Liver (tissue), 3 donors: ENCODE measurements around the gene MEIOB.

Experiments used
- HNF4A ChIP-seq, 2 donors: conservative IDR thresholded peaks; 2 replicates each; pipeline ENCODE4 v1.6.1; 2016; ENCODE audit warnings: antibody characterized with exemption in 2 of 2, mild to moderate bottlenecking in 2 of 2
- JUND ChIP-seq, 2 donors: IDR thresholded peaks; 2 replicates each; pipeline ENCODE4 v1.6.1; 2016; ENCODE audit warnings: antibody characterized with exemption in 2 of 2
- NR2F2 ChIP-seq: IDR thresholded peaks from 2 replicates; pipeline ENCODE4 v1.6.1; 2016; ENCODE audit warnings: antibody characterized with exemption
- RAD21 ChIP-seq, 2 donors: IDR thresholded peaks; 2 replicates each; pipeline ENCODE4 v1.6.1; 2016; ENCODE audit warnings: antibody characterized with exemption in 2 of 2, mild to moderate bottlenecking in 2 of 2
- TF ChIP-seq, protein P1 (sequence below): fragments of 150-350 bp; IDR thresholded peaks from 2 replicates; pipeline ENCODE4 v1.5.1; 2017; ENCODE audit warnings: improper control_type of control experiment, low read depth, low read length; ENCODE audit not compliant: missing input control
- TF ChIP-seq, protein P2 (sequence below): IDR thresholded peaks from 2 replicates; pipeline ENCODE4 v1.6.1; 2016; ENCODE audit warnings: antibody characterized with exemption, mild to moderate bottlenecking
- donor health status: healthy.
- donor health status: healthy.

DNA sequence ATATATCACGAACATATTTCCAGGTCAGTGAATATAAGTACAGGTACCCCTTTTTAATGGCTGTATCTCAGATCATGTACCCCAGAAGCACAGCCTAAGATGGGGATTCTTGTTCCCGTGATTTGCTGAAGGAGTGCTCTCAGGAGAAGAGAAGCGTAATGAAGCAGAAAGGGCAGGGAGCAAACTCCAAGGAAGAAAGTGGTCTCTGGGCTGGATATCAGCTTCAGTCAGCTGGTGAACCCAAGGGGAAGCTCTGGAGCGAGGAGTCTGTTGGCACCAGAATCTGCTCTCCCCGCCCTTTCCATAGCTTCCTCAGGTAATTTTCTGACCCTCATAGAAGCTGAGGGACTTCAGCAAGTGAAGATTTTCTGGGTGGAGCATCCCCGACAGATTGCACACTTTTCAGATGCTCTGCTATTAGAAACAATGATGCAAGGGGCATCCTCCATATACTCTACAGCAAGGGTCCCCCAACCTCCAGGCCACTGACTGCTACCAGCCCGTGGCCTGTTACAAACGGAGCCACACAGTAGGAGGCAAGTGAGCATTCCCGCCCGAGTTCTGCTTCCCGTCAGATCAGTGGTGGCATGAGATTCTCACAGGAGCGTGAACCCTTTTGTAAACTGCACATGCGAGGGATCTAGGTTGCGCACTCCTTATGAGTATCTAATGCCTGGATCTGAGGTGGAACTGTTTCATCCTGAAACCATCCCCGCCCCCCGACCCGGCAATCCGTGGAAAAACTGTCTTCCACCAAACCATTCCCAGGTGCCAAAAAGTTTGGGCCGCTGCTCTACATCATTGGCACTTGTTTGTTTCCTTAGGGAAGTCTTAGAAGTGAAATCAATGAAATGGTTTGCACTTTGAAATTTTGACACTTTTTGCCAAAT lies 40.5 kb downstream of the MEIOB start:
- TF ChIP-seq RAD21 (IDR thresholded peaks at IDR 0.05): no peak
- TF ChIP-seq NR2F2: no peak
- TF ChIP-seq, protein P1, sequence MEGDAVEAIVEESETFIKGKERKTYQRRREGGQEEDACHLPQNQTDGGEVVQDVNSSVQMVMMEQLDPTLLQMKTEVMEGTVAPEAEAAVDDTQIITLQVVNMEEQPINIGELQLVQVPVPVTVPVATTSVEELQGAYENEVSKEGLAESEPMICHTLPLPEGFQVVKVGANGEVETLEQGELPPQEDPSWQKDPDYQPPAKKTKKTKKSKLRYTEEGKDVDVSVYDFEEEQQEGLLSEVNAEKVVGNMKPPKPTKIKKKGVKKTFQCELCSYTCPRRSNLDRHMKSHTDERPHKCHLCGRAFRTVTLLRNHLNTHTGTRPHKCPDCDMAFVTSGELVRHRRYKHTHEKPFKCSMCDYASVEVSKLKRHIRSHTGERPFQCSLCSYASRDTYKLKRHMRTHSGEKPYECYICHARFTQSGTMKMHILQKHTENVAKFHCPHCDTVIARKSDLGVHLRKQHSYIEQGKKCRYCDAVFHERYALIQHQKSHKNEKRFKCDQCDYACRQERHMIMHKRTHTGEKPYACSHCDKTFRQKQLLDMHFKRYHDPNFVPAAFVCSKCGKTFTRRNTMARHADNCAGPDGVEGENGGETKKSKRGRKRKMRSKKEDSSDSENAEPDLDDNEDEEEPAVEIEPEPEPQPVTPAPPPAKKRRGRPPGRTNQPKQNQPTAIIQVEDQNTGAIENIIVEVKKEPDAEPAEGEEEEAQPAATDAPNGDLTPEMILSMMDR: no peak
- no peak for TF ChIP-seq HNF4A (conservative IDR thresholded peaks at IDR 0.05)
- TF ChIP-seq, protein P2, sequence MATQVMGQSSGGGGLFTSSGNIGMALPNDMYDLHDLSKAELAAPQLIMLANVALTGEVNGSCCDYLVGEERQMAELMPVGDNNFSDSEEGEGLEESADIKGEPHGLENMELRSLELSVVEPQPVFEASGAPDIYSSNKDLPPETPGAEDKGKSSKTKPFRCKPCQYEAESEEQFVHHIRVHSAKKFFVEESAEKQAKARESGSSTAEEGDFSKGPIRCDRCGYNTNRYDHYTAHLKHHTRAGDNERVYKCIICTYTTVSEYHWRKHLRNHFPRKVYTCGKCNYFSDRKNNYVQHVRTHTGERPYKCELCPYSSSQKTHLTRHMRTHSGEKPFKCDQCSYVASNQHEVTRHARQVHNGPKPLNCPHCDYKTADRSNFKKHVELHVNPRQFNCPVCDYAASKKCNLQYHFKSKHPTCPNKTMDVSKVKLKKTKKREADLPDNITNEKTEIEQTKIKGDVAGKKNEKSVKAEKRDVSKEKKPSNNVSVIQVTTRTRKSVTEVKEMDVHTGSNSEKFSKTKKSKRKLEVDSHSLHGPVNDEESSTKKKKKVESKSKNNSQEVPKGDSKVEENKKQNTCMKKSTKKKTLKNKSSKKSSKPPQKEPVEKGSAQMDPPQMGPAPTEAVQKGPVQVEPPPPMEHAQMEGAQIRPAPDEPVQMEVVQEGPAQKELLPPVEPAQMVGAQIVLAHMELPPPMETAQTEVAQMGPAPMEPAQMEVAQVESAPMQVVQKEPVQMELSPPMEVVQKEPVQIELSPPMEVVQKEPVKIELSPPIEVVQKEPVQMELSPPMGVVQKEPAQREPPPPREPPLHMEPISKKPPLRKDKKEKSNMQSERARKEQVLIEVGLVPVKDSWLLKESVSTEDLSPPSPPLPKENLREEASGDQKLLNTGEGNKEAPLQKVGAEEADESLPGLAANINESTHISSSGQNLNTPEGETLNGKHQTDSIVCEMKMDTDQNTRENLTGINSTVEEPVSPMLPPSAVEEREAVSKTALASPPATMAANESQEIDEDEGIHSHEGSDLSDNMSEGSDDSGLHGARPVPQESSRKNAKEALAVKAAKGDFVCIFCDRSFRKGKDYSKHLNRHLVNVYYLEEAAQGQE: no peak
- TF ChIP-seq JUND (IDR thresholded peaks at IDR 0.05): no peak
